ENCODE results near the gene MS4A7. TPM values are rescaled to one million over a fixed set of nuclear protein-coding genes. Genes with fewer than 3 reads are reported as not detected.
A peak's percentile ranks its signal among the peaks of the same experiment; 100 is the strongest.
"Not testable (repeated sequence)": the region's sequence is repeated elsewhere in the genome, so short reads cannot be mapped to it uniquely, and the experiment has no call there.

Gene MS4A7
- total and polyA plus RNA-seq, 3 donors from 2014 or later, result 5.7 to 11.9 (median 8.9) TPM

- H3K27me3 ChIP-seq, result no peaks in the 10 kb centered on the region
- no peaks in the 10 kb centered on the region for H3K9me3 ChIP-seq
- no peaks in the 10 kb centered on the region for H3K4me1 ChIP-seq
- H3K27ac ChIP-seq, result no peak overlapping the region
- no peaks in the 10 kb centered on the region for H3K36me3 ChIP-seq (ENCODE audit: low read depth, missing control alignments)
- intact Hi-C loops (cut with DNase I; ENCODE audit: low total_unique reads), result no loop called here
- no peak overlapping the region for H3K4me3 ChIP-seq
- no peak for DNase-seq
- 44 to 61% methylated on average over 1 of the region's 1 CpG for WGBS, 2 donors
- TF ChIP-seq POLR2A (IDR thresholded peaks at IDR 0.05) (no peak), CTCF (IDR thresholded peaks at IDR 0.05) (no peak)
Measured at GRCh38 chr11:60362241-60362640, 16.1 kb upstream of the MS4A7 start.

- Histone ChIP-seq H3K4me3 (no peak overlapping the region), H3K27ac (no peak overlapping the region), H3K27me3 (no peaks in the 10 kb centered on the region), H3K36me3 (ENCODE audit: low read depth, missing control alignments) (no peaks in the 10 kb centered on the region), H3K4me1 (no peaks in the 10 kb centered on the region), H3K9me3 (no peaks in the 10 kb centered on the region)
- TF ChIP-seq CTCF (IDR thresholded peaks at IDR 0.05), result peak; percentile 53 to 68 (median 63)
- no peak for TF ChIP-seq POLR2A (IDR thresholded peaks at IDR 0.05)
- peak; percentile 75 for DNase-seq
- intact Hi-C loops (cut with DNase I; ENCODE audit: low total_unique reads), result no loop called here
- WGBS, 2 donors, result 40 to 62% methylated on average over 7 of the region's 7 CpGs
Measured at GRCh38 chr11:60363542-60364470, 14.5 kb upstream of the MS4A7 start.

DNA sequence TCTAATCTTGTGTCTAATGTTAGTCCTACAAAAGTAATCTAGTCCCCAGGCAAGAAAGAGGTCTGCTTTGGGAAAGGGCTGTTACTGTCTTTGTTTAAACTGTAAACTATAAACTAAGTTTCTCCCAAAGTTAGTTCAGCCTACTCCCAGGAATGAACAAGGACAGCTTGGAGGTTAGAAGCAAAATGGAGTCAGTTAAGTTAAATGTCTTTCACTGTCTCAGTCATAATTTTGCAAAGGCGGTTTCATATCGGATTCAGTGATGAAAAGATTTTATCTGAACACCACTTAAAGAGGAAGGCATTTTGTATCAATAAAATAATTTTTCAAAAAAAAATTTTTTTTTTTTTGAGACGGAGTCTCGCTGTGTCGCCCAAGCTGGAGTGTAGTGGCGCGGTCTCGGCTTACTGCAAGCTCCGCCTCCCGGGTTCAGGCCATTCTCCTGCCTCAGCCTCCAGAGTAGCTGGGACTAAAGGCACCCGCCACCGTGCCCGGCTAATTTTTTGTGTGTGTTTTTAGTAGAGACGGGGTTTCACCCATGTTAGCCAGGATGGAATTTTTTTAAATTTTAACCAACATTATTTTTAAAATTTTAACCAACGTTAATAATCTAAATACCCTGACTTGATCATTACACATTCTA is 11.9 kb upstream of the MS4A7 start:
- H3K9me3 ChIP-seq; intact Hi-C loops (cut with DNase I; ENCODE audit: low total_unique reads): not testable (repeated sequence)

GRCh38 chr11:60367009-60367408 is 11.3 kb upstream of the MS4A7 start:
- H3K36me3 ChIP-seq (ENCODE audit: low read depth, missing control alignments), result no peaks in the 10 kb centered on the region
- TF ChIP-seq CTCF (IDR thresholded peaks at IDR 0.05) (no peak), POLR2A (IDR thresholded peaks at IDR 0.05) (no peak)
- WGBS, 2 donors, result 64 to 69% methylated on average over 2 of the region's 2 CpGs
- intact Hi-C loops (cut with DNase I; ENCODE audit: low total_unique reads), result no loop called here
- no peaks in the 10 kb centered on the region for H3K4me1 ChIP-seq
- H3K9me3 ChIP-seq, result no peaks in the 10 kb centered on the region
- no peaks in the 10 kb centered on the region for H3K27me3 ChIP-seq
- no peak overlapping the region for H3K4me3 ChIP-seq
- no peak overlapping the region for H3K27ac ChIP-seq
- DNase-seq, result no peak

More for the DNA sequence above, 11.9 kb upstream of the MS4A7 start:
- not testable (repeated sequence) for H3K4me1 ChIP-seq; H3K36me3 ChIP-seq (ENCODE audit: low read depth, missing control alignments); DNase-seq; H3K27ac ChIP-seq; H3K4me3 ChIP-seq; H3K27me3 ChIP-seq
- 79 to 83% methylated on average over 15 of the region's 15 CpGs for WGBS, 2 donors

DNA sequence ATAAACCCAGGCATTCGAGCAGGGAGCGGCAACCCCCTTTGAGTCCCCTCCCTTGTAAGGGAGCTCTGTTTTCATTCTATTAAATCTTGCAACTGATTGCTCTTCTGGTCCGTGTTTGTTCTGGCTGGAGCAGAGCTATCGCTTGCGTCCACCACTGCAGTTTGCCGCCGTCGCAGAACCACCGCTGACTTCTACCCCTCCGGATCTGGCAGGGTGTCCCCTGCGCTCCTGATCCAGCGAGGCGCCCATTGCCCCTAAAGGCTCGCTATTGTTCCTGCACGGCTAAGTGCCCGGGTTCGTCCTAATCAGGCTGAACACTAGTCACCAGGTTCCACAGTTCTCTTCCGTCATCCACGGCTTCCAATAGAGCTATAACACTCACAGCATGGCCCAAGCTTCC is 10.4 kb upstream of the MS4A7 start:
- Histone ChIP-seq H3K27ac (no peak overlapping the region), H3K4me3 (no peak overlapping the region), H3K4me1 (no peaks in the 10 kb centered on the region), H3K27me3 (no peaks in the 10 kb centered on the region), H3K36me3 (ENCODE audit: low read depth, missing control alignments) (no peaks in the 10 kb centered on the region), H3K9me3 (no peaks in the 10 kb centered on the region)
- whole genome bisulfite sequencing, 2 donors, result 78 to 80% methylated on average over 19 of the region's 19 CpGs
- DNase-seq, result no peak
- TF ChIP-seq CTCF (IDR thresholded peaks at IDR 0.05) (no peak), POLR2A (IDR thresholded peaks at IDR 0.05) (no peak)
- intact Hi-C loops (cut with DNase I; ENCODE audit: low total_unique reads), result no loop called here

Data from testis (tissue), 3 donors.